ENCODE results near the gene CCT4.
"Not testable (repeated sequence)": the region's sequence is repeated elsewhere in the genome, so short reads cannot be mapped to it uniquely, and the experiment has no call there.

The CCT4 gene

DNA sequence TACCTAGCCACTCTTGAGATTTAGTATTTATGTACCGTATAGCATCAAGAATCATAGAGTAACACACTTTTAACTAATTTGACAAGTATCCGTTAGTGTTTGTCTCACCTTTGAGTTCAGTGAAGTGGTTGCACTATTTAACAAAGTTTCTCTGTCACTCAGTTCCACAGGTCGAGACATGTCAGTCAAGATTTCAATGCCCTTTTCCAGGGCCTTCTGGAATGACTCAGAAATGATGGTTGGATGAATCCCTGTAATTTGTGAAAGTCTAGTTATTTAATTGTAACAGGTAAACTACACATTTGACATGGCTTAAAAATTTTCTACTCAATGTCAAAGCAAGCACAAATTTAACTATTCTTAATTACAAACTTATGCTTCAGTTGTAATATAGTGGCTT, 9.7 kb downstream of the CCT4 start:
- H3K27ac ChIP-seq (ENCODE audit: low read depth, low read length), result no peak overlapping the region
- H3F3A ChIP-seq (ENCODE audit: control insufficient read depth, insufficient read depth), result peaks cover 14% of the 10 kb centered on the region
- H3K4me2 ChIP-seq (ENCODE audit: low read length), result no peak overlapping the region
- no peak overlapping the region for H3K4me3 ChIP-seq (ENCODE audit: low read length)
- peaks cover 99% of the 10 kb centered on the region for H3K36me3 ChIP-seq (ENCODE audit: control insufficient read depth, low read length)
- H3K79me2 ChIP-seq (ENCODE audit: control insufficient read depth, low read length), result peaks cover 53% of the 10 kb centered on the region
- no peaks in the 10 kb centered on the region for H3K9me2 ChIP-seq (replicated peaks; ENCODE audit: control insufficient read depth, low read length)
- no peak for TF ChIP-seq EZH2phosphoT487 (IDR thresholded peaks at IDR 0.05; ENCODE audit: borderline replicate concordance, low read length)
- TF ChIP-seq, protein P1, sequence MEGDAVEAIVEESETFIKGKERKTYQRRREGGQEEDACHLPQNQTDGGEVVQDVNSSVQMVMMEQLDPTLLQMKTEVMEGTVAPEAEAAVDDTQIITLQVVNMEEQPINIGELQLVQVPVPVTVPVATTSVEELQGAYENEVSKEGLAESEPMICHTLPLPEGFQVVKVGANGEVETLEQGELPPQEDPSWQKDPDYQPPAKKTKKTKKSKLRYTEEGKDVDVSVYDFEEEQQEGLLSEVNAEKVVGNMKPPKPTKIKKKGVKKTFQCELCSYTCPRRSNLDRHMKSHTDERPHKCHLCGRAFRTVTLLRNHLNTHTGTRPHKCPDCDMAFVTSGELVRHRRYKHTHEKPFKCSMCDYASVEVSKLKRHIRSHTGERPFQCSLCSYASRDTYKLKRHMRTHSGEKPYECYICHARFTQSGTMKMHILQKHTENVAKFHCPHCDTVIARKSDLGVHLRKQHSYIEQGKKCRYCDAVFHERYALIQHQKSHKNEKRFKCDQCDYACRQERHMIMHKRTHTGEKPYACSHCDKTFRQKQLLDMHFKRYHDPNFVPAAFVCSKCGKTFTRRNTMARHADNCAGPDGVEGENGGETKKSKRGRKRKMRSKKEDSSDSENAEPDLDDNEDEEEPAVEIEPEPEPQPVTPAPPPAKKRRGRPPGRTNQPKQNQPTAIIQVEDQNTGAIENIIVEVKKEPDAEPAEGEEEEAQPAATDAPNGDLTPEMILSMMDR (IDR thresholded peaks at IDR 0.05; ENCODE audit: low read depth, low read length, poor library complexity, severe bottlenecking), result no peak
- no peaks in the 10 kb centered on the region for H4K20me1 ChIP-seq (ENCODE audit: control insufficient read depth, insufficient read depth, low read depth, low read length)
- H3K9me3 ChIP-seq (ENCODE audit: control insufficient read depth, insufficient read depth, low read length), result no peaks in the 10 kb centered on the region
- H3K4me1 ChIP-seq (ENCODE audit: control insufficient read depth, low read length), result no peaks in the 10 kb centered on the region
- no peaks in the 10 kb centered on the region for H3K27me3 ChIP-seq (ENCODE audit: control insufficient read depth, low read length)

DNA sequence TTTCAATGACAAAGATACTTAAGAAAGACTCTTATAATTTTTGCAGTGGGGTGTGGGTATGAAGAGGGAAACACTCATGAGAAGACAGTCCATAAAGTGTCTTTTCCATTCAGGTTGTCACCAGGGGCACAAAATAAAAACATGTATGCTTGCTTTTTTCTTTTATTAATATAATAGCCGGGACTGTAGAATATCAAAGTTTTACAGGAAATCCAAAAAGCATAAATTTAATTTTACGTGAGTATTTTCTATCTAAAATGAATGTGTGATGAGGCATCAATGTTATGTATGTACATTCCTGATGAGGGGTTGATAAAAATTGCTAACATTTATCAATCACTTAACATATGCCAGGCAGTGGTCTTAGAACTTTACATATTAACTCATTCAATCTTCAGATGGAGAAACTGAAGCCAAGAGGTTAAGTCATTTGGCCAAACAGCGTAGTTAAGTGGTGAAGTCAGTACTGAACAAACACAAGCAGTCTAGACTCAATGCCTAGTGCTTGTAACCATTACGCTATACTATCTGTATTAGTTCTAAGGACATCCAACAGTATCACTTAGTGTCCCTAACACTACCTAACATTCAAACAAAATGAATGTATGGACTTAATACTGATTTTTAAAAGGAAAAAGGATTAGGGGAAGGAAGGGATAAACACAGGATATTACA, 10.7 kb downstream of the CCT4 start:
- peaks cover 48% of the 10 kb centered on the region for H3K79me2 ChIP-seq (ENCODE audit: control insufficient read depth, low read length)

DNA sequence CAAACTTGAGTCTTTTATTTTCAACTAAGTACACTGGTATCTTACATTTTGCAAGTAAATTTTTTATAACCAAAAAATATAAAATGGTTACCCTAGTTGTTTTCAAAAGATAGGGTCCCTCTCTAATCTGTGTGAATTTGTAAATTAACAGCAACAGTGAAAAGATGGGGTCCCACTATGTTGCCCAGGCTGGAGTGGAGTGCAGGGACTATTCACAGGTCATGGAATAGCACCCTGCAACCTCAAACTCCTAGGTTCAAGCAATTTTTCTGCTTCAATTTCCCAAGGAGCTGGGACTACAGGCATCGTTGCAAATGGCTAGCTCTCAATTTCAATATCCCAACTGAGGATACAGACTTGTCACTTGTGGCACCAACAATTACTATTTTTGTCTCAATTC, 12.1 kb downstream of the CCT4 start:
- no peaks in the 10 kb centered on the region for H3K9me3 ChIP-seq (ENCODE audit: control insufficient read depth, insufficient read depth, low read length)
- H3K27me3 ChIP-seq (ENCODE audit: control insufficient read depth, low read length), result no peaks in the 10 kb centered on the region
- peaks cover 24% of the 10 kb centered on the region for H3F3A ChIP-seq (ENCODE audit: control insufficient read depth, insufficient read depth)
- no peaks in the 10 kb centered on the region for H4K20me1 ChIP-seq (ENCODE audit: control insufficient read depth, insufficient read depth, low read depth, low read length)
- no peak overlapping the region for H3K27ac ChIP-seq (ENCODE audit: low read depth, low read length)
- no peaks in the 10 kb centered on the region for H3K4me1 ChIP-seq (ENCODE audit: control insufficient read depth, low read length)
- H3K36me3 ChIP-seq (ENCODE audit: control insufficient read depth, low read length), result peaks cover 98% of the 10 kb centered on the region
- no peaks in the 10 kb centered on the region for H3K9me2 ChIP-seq (replicated peaks; ENCODE audit: control insufficient read depth, low read length)
- TF ChIP-seq, protein P1 (IDR thresholded peaks at IDR 0.05; ENCODE audit: low read depth, low read length, poor library complexity, severe bottlenecking), result no peak
- no peak for TF ChIP-seq EZH2phosphoT487 (IDR thresholded peaks at IDR 0.05; ENCODE audit: borderline replicate concordance, low read length)
- H3K79me2 ChIP-seq (ENCODE audit: control insufficient read depth, low read length), result peaks cover 40% of the 10 kb centered on the region
- H3K4me2 ChIP-seq (ENCODE audit: low read length), result no peak overlapping the region
- H3K4me3 ChIP-seq (ENCODE audit: low read length), result no peak overlapping the region

More for the DNA sequence above, 10.7 kb downstream of the CCT4 start:
- no peak overlapping the region for H3K4me2 ChIP-seq (ENCODE audit: low read length)
- no peaks in the 10 kb centered on the region for H3K27me3 ChIP-seq (ENCODE audit: control insufficient read depth, low read length)
- peaks cover 20% of the 10 kb centered on the region for H3F3A ChIP-seq (ENCODE audit: control insufficient read depth, insufficient read depth)
- no peak overlapping the region for H3K4me3 ChIP-seq (ENCODE audit: low read length)
- H3K27ac ChIP-seq (ENCODE audit: low read depth, low read length), result no peak overlapping the region
- H3K9me3 ChIP-seq (ENCODE audit: control insufficient read depth, insufficient read depth, low read length), result no peaks in the 10 kb centered on the region
- H3K36me3 ChIP-seq (ENCODE audit: control insufficient read depth, low read length), result peaks cover 99% of the 10 kb centered on the region
- no peaks in the 10 kb centered on the region for H3K4me1 ChIP-seq (ENCODE audit: control insufficient read depth, low read length)
- TF ChIP-seq, protein P1 (IDR thresholded peaks at IDR 0.05; ENCODE audit: low read depth, low read length, poor library complexity, severe bottlenecking), result no peak
- no peak for TF ChIP-seq EZH2phosphoT487 (IDR thresholded peaks at IDR 0.05; ENCODE audit: borderline replicate concordance, low read length)
- H3K9me2 ChIP-seq (replicated peaks; ENCODE audit: control insufficient read depth, low read length), result no peaks in the 10 kb centered on the region
- no peaks in the 10 kb centered on the region for H4K20me1 ChIP-seq (ENCODE audit: control insufficient read depth, insufficient read depth, low read depth, low read length)

DNA sequence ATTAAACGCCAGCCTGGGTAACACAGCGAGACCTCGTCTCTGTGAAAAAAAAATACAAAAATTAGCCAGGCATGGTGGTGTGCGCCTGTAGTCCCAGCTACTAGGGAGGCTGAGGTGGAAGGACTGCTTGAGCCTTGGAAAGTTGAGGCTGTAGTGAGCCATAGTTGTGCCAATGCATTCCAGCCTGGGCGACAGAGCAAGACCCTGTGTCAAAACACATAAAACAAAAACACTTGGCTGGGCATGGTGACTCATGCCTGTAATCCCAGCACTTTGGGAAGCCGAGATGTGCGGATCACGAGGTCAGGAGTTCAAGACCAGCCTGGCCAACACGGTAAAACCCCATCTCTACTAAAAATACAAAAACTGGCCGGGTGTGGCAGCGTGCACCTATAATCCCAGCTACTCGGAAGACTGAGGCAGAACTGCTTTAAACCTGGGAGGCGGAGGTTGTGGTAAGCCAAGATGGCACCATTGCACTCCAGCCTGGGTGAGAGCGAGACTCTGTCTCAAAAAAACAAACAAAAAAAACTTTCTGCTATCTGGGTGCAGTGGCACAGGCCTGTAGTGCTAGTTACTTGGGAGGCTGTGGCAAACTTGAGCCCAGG, 21.9 kb downstream of the CCT4 start:
- H3K27ac ChIP-seq (ENCODE audit: low read depth, low read length); H3K27me3 ChIP-seq (ENCODE audit: control insufficient read depth, low read length); H3K4me1 ChIP-seq (ENCODE audit: control insufficient read depth, low read length); H4K20me1 ChIP-seq (ENCODE audit: control insufficient read depth, insufficient read depth, low read depth, low read length); H3K9me2 ChIP-seq (replicated peaks; ENCODE audit: control insufficient read depth, low read length); H3K9me3 ChIP-seq (ENCODE audit: control insufficient read depth, insufficient read depth, low read length); H3K4me3 ChIP-seq (ENCODE audit: low read length); H3K79me2 ChIP-seq (ENCODE audit: control insufficient read depth, low read length); H3K4me2 ChIP-seq (ENCODE audit: low read length): not testable (repeated sequence)
- peaks cover 57% of the 10 kb centered on the region for H3K36me3 ChIP-seq (ENCODE audit: control insufficient read depth, low read length)
- peaks cover 34% of the 10 kb centered on the region; the same call in 1 of the 2 replicates for H3F3A ChIP-seq (ENCODE audit: control insufficient read depth, insufficient read depth)

All from DOHH2 (cell line).